GM21367 (cell line): ENCODE results near the gene ZNF490.
"Not testable (repeated sequence)": the region's sequence is repeated elsewhere in the genome, so short reads cannot be mapped to it uniquely, and the experiment has no call there.

Source experiments
- ATAC-seq: cut with Tn5 transposase; IDR thresholded peaks from one replicate; pipeline ENCODE4 v1.9.1; 2021; ENCODE audit not compliant: unreplicated experiment

ZNF490 gene

GRCh38 chr19:12623361-12624031, 12.9 kb upstream of the ZNF490 start:
- no peak for ATAC-seq

GRCh38 chr19:12621253-12622024, 10.8 kb upstream of the ZNF490 start:
- ATAC-seq: not testable (repeated sequence)

DNA sequence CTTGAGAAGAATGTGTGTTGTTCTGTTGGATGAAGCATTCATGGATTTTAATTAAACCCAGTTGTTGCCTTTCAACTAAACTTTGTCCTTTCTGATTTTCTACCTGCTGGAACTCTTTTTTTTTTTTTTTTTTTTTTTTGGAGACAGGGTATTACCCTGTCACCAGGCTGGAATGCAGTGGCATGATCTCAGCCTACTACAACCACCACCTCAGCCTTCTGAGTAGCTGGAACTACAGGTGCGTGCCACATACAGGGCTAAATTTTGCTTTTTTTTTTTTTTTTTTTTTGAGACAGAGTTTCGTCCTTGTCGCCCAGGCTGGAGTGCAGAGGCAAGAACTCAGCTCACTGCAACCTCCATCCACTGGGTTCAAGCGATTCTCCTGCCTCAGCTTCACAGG, 7.0 kb upstream of the ZNF490 start:
- no peak for ATAC-seq

- ATAC-seq: no peak
These were observed 717 bp upstream of the ZNF490 start for GRCh38 chr19:12611361-12611699.

DNA sequence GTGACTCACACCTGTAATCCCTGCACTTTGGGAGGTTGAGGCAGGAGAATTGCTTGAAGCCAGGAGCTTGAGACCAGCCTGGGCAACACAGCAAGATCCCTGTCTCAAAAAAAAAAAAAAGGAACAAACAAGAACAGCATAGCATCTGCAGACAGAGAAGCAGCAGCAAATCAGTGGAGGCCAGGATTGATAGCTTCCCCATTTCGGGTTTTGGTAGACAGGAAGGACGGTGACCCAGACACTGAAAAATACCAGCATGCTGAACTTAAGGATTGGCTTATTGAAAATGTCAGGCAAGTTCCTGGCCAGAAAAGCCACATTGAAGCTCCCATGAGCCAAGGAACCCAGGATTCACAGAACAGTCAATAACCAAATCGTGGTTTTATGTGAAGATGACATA, 3.0 kb downstream of the ZNF490 start:
- ATAC-seq: no peak

- ATAC-seq: no peak
These were observed 3.8 kb downstream of the ZNF490 start for GRCh38 chr19:12606796-12607195.

DNA sequence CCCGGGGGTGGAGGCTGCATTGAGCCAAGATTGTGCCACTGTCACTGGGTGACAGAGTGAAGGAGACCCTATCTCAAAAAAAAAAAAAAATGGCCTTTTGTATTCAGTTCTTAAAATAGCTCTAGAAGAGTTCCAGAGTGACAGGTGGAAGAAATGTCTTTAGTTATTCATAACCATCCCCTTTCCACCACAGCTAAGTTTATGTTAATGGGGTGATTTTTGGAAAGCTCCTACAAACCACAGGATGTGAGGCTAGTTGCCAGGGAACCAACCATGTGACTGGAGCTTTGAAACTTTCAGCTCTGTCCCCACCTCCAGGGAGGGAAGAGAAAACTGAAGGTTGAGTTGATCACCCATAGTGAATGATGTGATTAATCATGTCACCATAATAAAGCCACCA, 6.9 kb downstream of the ZNF490 start:
- no peak for ATAC-seq

- no peak for ATAC-seq
These were observed 13.0 kb downstream of the ZNF490 start for GRCh38 chr19:12597594-12597993.

GRCh38 chr19:12596927-12597548, 13.6 kb downstream of the ZNF490 start:
- ATAC-seq: no peak

- no peak for ATAC-seq
These were observed 14.1 kb downstream of the ZNF490 start for GRCh38 chr19:12596485-12596884.

DNA sequence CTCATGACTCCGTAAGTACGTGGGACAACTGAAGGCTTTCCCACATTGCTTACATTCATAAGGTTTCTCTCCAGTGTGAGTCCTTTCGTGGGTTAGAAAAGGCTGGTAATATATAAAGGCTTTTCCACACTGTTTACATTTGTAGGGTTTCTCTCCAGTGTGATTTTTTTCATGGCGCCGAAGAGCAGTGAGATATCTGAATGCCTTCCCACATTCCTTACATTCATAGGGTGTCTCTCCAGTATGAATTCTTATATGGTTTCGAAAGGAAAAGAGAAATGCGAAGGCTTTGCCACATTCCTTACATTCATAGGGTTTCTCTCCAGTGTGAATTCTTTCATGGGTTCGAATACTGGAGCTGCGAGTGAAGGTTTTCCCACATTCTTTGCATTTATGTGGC, 29.5 kb downstream of the ZNF490 start:
- no peak for ATAC-seq

GRCh38 chr19:12580180-12580694, 30.4 kb downstream of the ZNF490 start:
- no peak for ATAC-seq

DNA sequence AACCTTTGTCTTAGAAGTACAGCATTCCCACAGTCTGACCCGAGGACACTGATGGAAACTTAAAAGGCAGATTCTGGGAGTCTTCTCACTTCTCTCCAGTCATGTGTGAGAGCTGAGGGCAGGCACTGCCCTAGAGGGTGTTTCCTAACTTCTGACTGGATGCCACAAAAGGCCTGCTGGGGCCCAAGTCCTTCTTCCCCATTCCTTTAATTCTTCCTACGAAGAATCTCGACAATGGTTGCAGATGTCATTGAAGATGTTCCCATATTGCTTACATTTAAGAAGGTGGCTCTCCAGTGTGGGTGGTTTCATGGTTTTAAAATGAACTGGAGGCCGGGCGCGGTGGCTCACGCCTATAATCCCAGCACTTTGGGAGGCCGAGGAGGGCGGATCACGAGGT, 32.0 kb downstream of the ZNF490 start:
- no peak for ATAC-seq

DNA sequence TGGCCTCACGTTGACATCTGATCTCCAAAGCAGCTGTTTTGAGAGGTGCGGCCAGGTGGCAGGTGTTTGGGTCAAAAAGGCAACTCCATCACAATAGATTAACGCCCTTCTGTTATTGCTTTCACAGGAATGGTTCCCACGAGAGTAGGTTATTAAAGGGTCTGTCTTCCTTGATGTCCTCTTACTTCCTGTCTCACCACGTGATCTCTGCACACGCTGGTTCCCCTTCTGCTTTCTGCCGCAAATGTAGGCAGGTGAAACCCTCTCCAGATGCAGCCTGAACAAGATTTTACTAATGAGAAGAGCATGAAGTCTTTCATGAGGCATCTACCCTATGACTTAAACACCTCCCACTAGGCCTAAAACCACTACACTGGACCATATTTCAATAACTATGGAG, 36.6 kb downstream of the ZNF490 start:
- ATAC-seq: no peak

GRCh38 chr19:12567951-12568350, 42.7 kb downstream of the ZNF490 start:
- ATAC-seq: no peak

DNA sequence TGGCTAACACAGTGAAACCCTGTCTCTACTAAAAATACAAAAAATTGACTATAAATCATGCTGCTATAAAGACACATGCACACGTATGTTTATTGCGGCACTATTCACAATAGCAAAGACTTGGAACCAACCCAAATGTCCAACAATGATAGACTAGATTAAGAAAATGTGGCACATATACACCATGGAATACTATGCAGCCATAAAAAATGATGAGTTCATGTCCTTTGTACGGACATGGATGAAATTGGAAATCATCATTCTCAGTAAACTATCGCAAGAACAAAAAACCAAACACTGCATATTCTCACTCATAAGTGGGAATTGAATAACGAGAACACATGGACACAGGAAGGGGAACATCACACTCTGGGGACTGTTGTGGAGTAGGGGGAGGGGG, 44.2 kb downstream of the ZNF490 start:
- ATAC-seq: not testable (repeated sequence)

DNA sequence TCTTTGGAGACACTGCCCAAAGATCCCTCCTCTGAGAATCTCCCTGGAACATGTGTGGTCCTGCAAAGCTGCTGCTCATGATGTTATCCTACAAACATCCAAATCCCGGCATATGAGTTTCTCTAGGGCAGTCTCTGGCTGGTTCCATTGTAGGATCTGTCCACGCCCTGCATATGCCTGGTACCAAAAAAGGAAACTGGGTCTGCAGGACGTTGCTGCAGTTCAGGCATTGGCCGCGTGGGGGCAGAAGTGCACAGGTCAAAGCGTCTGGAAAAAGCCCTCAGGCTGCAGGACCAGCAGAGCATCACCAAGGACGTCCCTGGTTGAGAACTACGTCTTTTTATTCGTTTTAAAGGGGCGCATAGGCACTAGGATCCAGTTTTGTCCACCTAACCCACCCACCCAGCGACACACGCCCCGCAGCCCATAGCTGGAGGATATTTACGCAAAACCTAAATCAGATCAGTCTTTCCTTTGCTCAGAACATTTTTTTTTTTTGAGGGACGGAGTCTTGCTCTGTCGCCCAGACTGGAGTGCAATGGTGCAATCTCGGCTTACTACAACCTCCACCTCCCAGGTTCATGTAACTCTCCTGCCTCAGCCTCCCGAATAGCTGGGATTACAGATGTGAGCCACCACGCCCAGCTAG, 46.5 kb downstream of the ZNF490 start:
- ATAC-seq: no peak

GRCh38 chr19:12555456-12555930, 55.1 kb downstream of the ZNF490 start:
- no peak for ATAC-seq

GRCh38 chr19:12551060-12551832, 59.4 kb downstream of the ZNF490 start, which contains the start of gene ZNF564:
Gene ZNF564, minus strand, starts transcription at chr19:12551482. Its CDS starts 150 bp downstream, at chr19:12551332.
- ATAC-seq: peak; percentile 91

- no peak for ATAC-seq
These were observed 63.7 kb downstream of the ZNF490 start for GRCh38 chr19:12546903-12547302.

GRCh38 chr19:12546068-12546467, 64.5 kb downstream of the ZNF490 start:
- no peak for ATAC-seq
